ENCODE data around the gene PARVB.

PARVB gene

GRCh38 chr22:44210722-44211121 lies 186.6 kb downstream of the PARVB start:
- H3K36me3 ChIP-seq (ENCODE audit: control insufficient read depth in 2 of 2, insufficient read depth in 1 of 2, low read length in 2 of 2), result no peaks in the 10 kb centered on the region
- no peak overlapping the region for H3K4me3 ChIP-seq (ENCODE audit: low read depth, low read length)
- POLR2A ChIA-PET, result interaction anchor here (0.6 kb wide), 1 partner anchor 193 kb away, joined by 4 read pairs; no protein-coding TSS in a partner anchor
- H3K27ac ChIP-seq (ENCODE audit: extremely low read depth, low read depth, low read length), result no peak overlapping the region
- no peaks in the 10 kb centered on the region for H3K4me1 ChIP-seq (ENCODE audit: control insufficient read depth, insufficient read depth, low read length)
- no peak for TF ChIP-seq ZNF560 (tag by site-specific recombination; IDR thresholded peaks at IDR 0.05; ENCODE audit: borderline replicate concordance)
- TF ChIP-seq MEIS1 (CRISPR knock-in tag; IDR thresholded peaks at IDR 0.05; ENCODE audit: borderline replicate concordance), result no peak
- TF ChIP-seq KLF1 (tag by site-specific recombination; IDR thresholded peaks at IDR 0.05), result no peak
- no peak for TF ChIP-seq ZNF2 (tag by site-specific recombination; IDR thresholded peaks at IDR 0.05)
- TF ChIP-seq ZNF660 (tag by site-specific recombination; IDR thresholded peaks at IDR 0.05), result no peak
- no peak for TF ChIP-seq EGR2 (tag by site-specific recombination; IDR thresholded peaks at IDR 0.05; ENCODE audit: low read depth)
- no peak for TF ChIP-seq PRDM2 (tag by site-specific recombination; IDR thresholded peaks at IDR 0.05; ENCODE audit: borderline replicate concordance)
- no peak for TF ChIP-seq ZNF335 (tag by site-specific recombination; conservative IDR thresholded peaks at IDR 0.05)
- TF ChIP-seq CTCF (tag by site-specific recombination; IDR thresholded peaks at IDR 0.05), result no peak
- TF ChIP-seq GLIS1 (tag by site-specific recombination; IDR thresholded peaks at IDR 0.05), result no peak
- no peaks in the 10 kb centered on the region for H3K9me3 ChIP-seq (ENCODE audit: control insufficient read depth, insufficient read depth, low read depth, low read length)
- CTCF ChIA-PET, result no interaction called here

GRCh38 chr22:44211256-44211945 lies 187.3 kb downstream of the PARVB start:
- Histone ChIP-seq H3K9me3 (ENCODE audit: control insufficient read depth, insufficient read depth, low read depth, low read length) (no peaks in the 10 kb centered on the region), H3K27ac (ENCODE audit: extremely low read depth, low read depth, low read length) (no peak overlapping the region), H3K4me3 (ENCODE audit: low read depth, low read length) (no peak overlapping the region), H3K36me3 (ENCODE audit: control insufficient read depth in 2 of 2, insufficient read depth in 1 of 2, low read length in 2 of 2) (no peaks in the 10 kb centered on the region), H3K4me1 (ENCODE audit: control insufficient read depth, insufficient read depth, low read length) (no peaks in the 10 kb centered on the region)
- ChIA-PET POLR2A (interaction anchor here (0.6 kb wide), 1 partner anchor 194 kb away, joined by 4 read pairs; no protein-coding TSS in a partner anchor), CTCF (no interaction called here)
- no peak for TF ChIP-seq SP2 (tag by site-specific recombination; IDR thresholded peaks at IDR 0.05)
- TF ChIP-seq KLF8 (tag by site-specific recombination; IDR thresholded peaks at IDR 0.05), result no peak
- TF ChIP-seq ZNF121 (tag by site-specific recombination; IDR thresholded peaks at IDR 0.05), result no peak
- no peak for TF ChIP-seq ZNF701 (tag by site-specific recombination; IDR thresholded peaks at IDR 0.05)
- TF ChIP-seq CTCF (tag by site-specific recombination; IDR thresholded peaks at IDR 0.05), result no peak
- no peak for TF ChIP-seq GFI1B (tag by site-specific recombination; IDR thresholded peaks at IDR 0.05)
- TF ChIP-seq ZBTB21 (tag by site-specific recombination; IDR thresholded peaks at IDR 0.05), result no peak
- TF ChIP-seq ZXDB (tag by site-specific recombination; IDR thresholded peaks at IDR 0.05), result no peak
- TF ChIP-seq, protein P1, sequence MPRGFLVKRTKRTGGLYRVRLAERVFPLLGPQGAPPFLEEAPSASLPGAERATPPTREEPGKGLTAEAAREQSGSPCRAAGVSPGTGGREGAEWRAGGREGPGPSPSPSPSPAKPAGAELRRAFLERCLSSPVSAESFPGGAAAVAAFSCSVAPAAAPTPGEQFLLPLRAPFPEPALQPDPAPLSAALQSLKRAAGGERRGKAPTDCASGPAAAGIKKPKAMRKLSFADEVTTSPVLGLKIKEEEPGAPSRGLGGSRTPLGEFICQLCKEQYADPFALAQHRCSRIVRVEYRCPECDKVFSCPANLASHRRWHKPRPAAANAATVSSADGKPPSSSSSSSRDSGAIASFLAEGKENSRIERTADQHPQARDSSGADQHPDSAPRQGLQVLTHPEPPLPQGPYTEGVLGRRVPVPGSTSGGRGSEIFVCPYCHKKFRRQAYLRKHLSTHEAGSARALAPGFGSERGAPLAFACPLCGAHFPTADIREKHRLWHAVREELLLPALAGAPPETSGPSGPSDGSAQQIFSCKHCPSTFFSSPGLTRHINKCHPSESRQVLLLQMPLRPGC (tag by site-specific recombination; IDR thresholded peaks at IDR 0.05), result no peak
- no peak for TF ChIP-seq ZNF138 (tag by site-specific recombination; IDR thresholded peaks at IDR 0.05; ENCODE audit: borderline replicate concordance)
- TF ChIP-seq, protein P2, sequence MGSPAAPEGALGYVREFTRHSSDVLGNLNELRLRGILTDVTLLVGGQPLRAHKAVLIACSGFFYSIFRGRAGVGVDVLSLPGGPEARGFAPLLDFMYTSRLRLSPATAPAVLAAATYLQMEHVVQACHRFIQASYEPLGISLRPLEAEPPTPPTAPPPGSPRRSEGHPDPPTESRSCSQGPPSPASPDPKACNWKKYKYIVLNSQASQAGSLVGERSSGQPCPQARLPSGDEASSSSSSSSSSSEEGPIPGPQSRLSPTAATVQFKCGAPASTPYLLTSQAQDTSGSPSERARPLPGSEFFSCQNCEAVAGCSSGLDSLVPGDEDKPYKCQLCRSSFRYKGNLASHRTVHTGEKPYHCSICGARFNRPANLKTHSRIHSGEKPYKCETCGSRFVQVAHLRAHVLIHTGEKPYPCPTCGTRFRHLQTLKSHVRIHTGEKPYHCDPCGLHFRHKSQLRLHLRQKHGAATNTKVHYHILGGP (tag by site-specific recombination; IDR thresholded peaks at IDR 0.05), result no peak

All from HEK293 (cell line).